ENCODE measurements around the gene SPINT1.

The SPINT1 gene

DNA sequence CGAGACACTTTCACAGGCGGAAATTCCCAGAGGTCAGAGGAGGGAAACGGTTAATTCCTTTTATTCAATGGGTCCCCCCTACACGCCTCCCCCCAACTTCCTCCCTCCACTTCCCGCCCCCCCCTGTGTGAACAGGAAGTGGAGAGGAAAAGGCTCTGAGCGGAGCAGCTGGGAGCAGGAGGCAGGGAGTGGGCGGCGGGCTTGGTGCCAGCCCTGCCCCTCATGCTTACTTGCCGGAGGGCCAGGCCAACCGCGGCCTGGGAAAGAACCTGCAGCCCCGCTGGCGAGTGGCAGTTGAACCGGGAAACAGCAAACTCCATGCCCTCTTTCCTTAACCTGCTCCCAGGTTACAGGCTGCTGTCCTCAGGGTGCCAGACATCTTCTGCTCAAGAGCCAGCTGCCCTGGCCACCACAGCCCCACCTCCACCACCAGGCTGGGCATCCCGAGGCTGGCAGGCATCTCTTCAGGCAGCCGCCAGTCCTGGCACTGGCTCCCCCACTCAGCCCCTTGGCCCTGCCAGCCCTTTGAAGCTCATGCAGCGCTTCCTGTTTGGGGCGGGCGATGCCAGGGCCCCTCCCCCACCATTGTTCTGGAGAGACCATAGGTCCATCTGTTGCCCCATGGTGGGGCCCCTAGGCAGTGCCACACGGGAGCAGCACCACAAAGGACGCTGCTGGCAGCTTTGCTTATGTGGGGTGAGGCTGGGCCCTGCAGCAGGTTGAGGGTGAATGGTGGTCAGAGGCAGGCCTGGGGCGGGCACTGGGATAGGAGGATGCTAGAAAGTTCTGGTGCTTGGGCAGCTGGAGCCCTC is 63.3 kb downstream of the SPINT1 start:
- DNase-seq (ENCODE audit: low read depth): no peak
- TF ChIP-seq, protein P1, sequence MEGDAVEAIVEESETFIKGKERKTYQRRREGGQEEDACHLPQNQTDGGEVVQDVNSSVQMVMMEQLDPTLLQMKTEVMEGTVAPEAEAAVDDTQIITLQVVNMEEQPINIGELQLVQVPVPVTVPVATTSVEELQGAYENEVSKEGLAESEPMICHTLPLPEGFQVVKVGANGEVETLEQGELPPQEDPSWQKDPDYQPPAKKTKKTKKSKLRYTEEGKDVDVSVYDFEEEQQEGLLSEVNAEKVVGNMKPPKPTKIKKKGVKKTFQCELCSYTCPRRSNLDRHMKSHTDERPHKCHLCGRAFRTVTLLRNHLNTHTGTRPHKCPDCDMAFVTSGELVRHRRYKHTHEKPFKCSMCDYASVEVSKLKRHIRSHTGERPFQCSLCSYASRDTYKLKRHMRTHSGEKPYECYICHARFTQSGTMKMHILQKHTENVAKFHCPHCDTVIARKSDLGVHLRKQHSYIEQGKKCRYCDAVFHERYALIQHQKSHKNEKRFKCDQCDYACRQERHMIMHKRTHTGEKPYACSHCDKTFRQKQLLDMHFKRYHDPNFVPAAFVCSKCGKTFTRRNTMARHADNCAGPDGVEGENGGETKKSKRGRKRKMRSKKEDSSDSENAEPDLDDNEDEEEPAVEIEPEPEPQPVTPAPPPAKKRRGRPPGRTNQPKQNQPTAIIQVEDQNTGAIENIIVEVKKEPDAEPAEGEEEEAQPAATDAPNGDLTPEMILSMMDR (IDR thresholded peaks at IDR 0.05; ENCODE audit: low read depth, low read length, missing control alignments): no peak
- H3K4me3 ChIP-seq (ENCODE audit: low read depth, low read length): peak overlapping the region; percentile 50

Measured in GM12864 (cell line).